T-cell (primary cell): Measurements from ENCODE around the gene DHDDS. TPM values are rescaled to one million over a fixed set of nuclear protein-coding genes. Genes with fewer than 3 reads are reported as not detected.

Experiments
- ATAC-seq, 4 experiments: fragments of 200-7000 bp in 3 of 4; fragments of 150-1000 bp in 1 of 4; cut with Tn5 transposase; replicated peaks in 1 of 4; 1 replicate in 3 of 4; 2 replicates in 1 of 4; pipeline ENCODE4 v1.10.0; 2021; ENCODE audit warnings: moderate library complexity in 3 of 4, mild to moderate bottlenecking in 2 of 4, moderate number of reproducible peaks in 1 of 4
- CTCF ChIA-PET, 2 donors: fragments of 300-600 bp; sonication (Branson Sonifier 250); formaldehyde crosslinking; loops; one replicate each; lab custom pipeline; 2022; ENCODE audit warnings: antibody characterized with exemption in 2 of 2; lab: Charles Lee
- POLR2A ChIA-PET, 2 donors: fragments of 300-600 bp; sonication (Branson Sonifier 250); formaldehyde crosslinking; loops; one replicate each; lab custom pipeline; 2022; ENCODE audit warnings: antibody characterized with exemption in 2 of 2; lab: Charles Lee
- DNase-seq, 35 experiments: peaks; one replicate each; pipeline versions ENCODE4 v3.0.0 to v3.0.0-alpha.2; 2013 to 2023
- H3K27ac ChIP-seq: one replicate; pipeline ENCODE4 v1.5.1; 2013; ENCODE audit warnings: low read length
- H3K27me3 ChIP-seq, 2 experiments: replicated peaks in 1 of 2; 1 replicate in 1 of 2; 2 replicates in 1 of 2; pipeline versions ENCODE4 v1.6.1 to v1.7.0; 2013; ENCODE audit warnings: low read length in 1 of 2, mixed read lengths in 1 of 2; ENCODE audit not compliant: control insufficient read depth in 2 of 2, insufficient read depth in 2 of 2; ENCODE audit errors: extremely low read depth in 1 of 2
- H3K36me3 ChIP-seq, 2 donors: 1 replicate in 1 of 2; 2 replicates in 1 of 2; pipeline versions ENCODE4 v1.6.1 to v1.7.0; 2013; ENCODE audit warnings: low read length in 1 of 2; ENCODE audit not compliant: control insufficient read depth in 2 of 2, insufficient read depth in 1 of 2; ENCODE audit errors: extremely low read depth in 1 of 2
- H3K4me1 ChIP-seq, 2 experiments: 1 replicate in 1 of 2; 2 replicates in 1 of 2; pipeline versions ENCODE4 v1.6.1 to v1.7.0; 2013; ENCODE audit warnings: low read length in 2 of 2, mixed read lengths in 1 of 2; ENCODE audit not compliant: insufficient read depth in 2 of 2, control insufficient read depth in 1 of 2; ENCODE audit errors: extremely low read depth in 1 of 2
- H3K4me3 ChIP-seq, 2 donors: 1 replicate in 1 of 2; 2 replicates in 1 of 2; pipeline versions ENCODE4 v1.5.1 to v1.7.0; 2013; ENCODE audit warnings: mild to moderate bottlenecking in 2 of 2, low read length in 1 of 2, moderate library complexity in 1 of 2; ENCODE audit not compliant: control insufficient read depth in 1 of 2; ENCODE audit errors: extremely low read depth in 1 of 2
- H3K9me3 ChIP-seq: 2 replicates; pipeline ENCODE4 v1.7.0; 2013
- H3K27ac Mint-ChIP-seq, 2 donors: one replicate each; pipeline ENCODE4 v1.8.0; 2020 to 2021; ENCODE audit warnings: mild to moderate bottlenecking in 2 of 2, mixed read lengths in 2 of 2
- H3K27me3 Mint-ChIP-seq, 2 donors: one replicate each; pipeline ENCODE4 v1.8.0; 2021 to 2022; ENCODE audit warnings: mixed read lengths in 2 of 2
- H3K36me3 Mint-ChIP-seq: one replicate; pipeline ENCODE4 v1.8.0; 2021; ENCODE audit warnings: mixed read lengths
- H3K4me1 Mint-ChIP-seq, 3 donors: one replicate each; pipeline ENCODE4 v1.8.0; 2020 to 2022; ENCODE audit warnings: mixed read lengths in 3 of 3, mild to moderate bottlenecking in 1 of 3
- H3K4me3 Mint-ChIP-seq, 3 donors: one replicate each; pipeline ENCODE4 v1.8.0; 2020 to 2022; ENCODE audit warnings: mild to moderate bottlenecking in 3 of 3, mixed read lengths in 3 of 3, moderate library complexity in 3 of 3
- H3K9me3 Mint-ChIP-seq, 3 donors: one replicate each; pipeline ENCODE4 v1.8.0; 2020 to 2022; ENCODE audit warnings: mixed read lengths in 3 of 3
- WGBS: methylation state at CpG from one replicate; pipeline ENCODE4 v1.1.5; 2013; ENCODE audit warnings: missing lambda C conversion rate; ENCODE audit not compliant: insufficient coverage; 5-methylcytosine and 5-hydroxymethylcytosine counted together
- total RNA-seq, 35 experiments: library from RNA in 6 of 35; stranded (reverse) in 6 of 35; fragments of 120-200 nt in 1 of 35; gene quantifications; one replicate each; pipeline versions ENCODE4 v1.2.1 to v1.2.4 and lab custom pipeline; 2013 to 2026

DHDDS gene
- total RNA-seq, 5 donors from 2014 or later (not counting 1 experiment from before 2014, with no cell fraction given), result 34.9 to 48.2 (median 42.9) TPM

- no peaks in the 10 kb centered on the region for H3K9me3 Mint-ChIP-seq
- WGBS, result no CpG with 5 or more reads among the region's 4 CpGs
Observed at GRCh38 chr1:26389604-26390247, 42.4 kb upstream of the DHDDS start.

GRCh38 chr1:26391450-26391849 lies 40.7 kb upstream of the DHDDS start:
- no peaks in the 10 kb centered on the region for H3K36me3 ChIP-seq
- peaks cover 0 to 29% of the 10 kb centered on the region in 2 experiments for H3K4me1 ChIP-seq
- no peak overlapping the region for H3K4me3 ChIP-seq
- POLR2A ChIA-PET, result no interaction called here
- no peaks in the 10 kb centered on the region for H3K9me3 Mint-ChIP-seq
- DNase-seq, result peak in 27 of 35 experiments; percentile 8 to 77 (median 35)
- ATAC-seq, result peak; percentile 64 to 82 (median 74)
- CTCF ChIA-PET, result interaction anchor here in 1 of 2 donors (0.6 to 1.5 kb wide), 6 partner anchors 8 to 222 kb away, joined by 3 to 7 read pairs (median 3); partner anchors contain the start of gene ZNF593
- H3K9me3 ChIP-seq, result no peaks in the 10 kb centered on the region
- peaks cover 27 to 39% (median 31%) of the 10 kb centered on the region in 3 donors for H3K4me1 Mint-ChIP-seq
- no peak overlapping the region for H3K27ac ChIP-seq
- H3K36me3 Mint-ChIP-seq, result no peaks in the 10 kb centered on the region
- H3K4me3 Mint-ChIP-seq, result no peak overlapping the region
- 0% methylated on average over 2 of the region's 3 CpGs for WGBS
- peak overlapping the region; percentile 12 to 30 for H3K27ac Mint-ChIP-seq
- H3K27me3 ChIP-seq, result no peaks in the 10 kb centered on the region
- no peaks in the 10 kb centered on the region for H3K27me3 Mint-ChIP-seq

More at GRCh38 chr1:26389604-26390247, 42.4 kb upstream of the DHDDS start:
- H3K36me3 ChIP-seq, result no peaks in the 10 kb centered on the region
- no peak overlapping the region for H3K4me3 ChIP-seq
- POLR2A ChIA-PET, result no interaction called here
- DNase-seq (no peak), ATAC-seq (no peak)
- Mint-ChIP-seq H3K4me3 (no peak overlapping the region), H3K4me1 (peaks cover 37 to 50% (median 42%) of the 10 kb centered on the region in 3 donors), H3K36me3 (no peaks in the 10 kb centered on the region), H3K27me3 (no peaks in the 10 kb centered on the region), H3K27ac (no peak overlapping the region)
- H3K27me3 ChIP-seq, result no peaks in the 10 kb centered on the region
- H3K9me3 ChIP-seq, result no peaks in the 10 kb centered on the region
- H3K4me1 ChIP-seq, result peaks cover 5 to 42% of the 10 kb centered on the region in 2 experiments
- CTCF ChIA-PET, result interaction anchor here in 1 of 2 donors (0.6 kb wide), 1 partner anchor 91 kb away, joined by 6 read pairs; no protein-coding TSS in a partner anchor
- H3K27ac ChIP-seq, result no peak overlapping the region

GRCh38 chr1:26395754-26396153 lies 36.4 kb upstream of the DHDDS start:
- Mint-ChIP-seq H3K4me1 (peaks cover 14 to 16% (median 16%) of the 10 kb centered on the region in 3 donors), H3K9me3 (no peaks in the 10 kb centered on the region), H3K4me3 (no peak overlapping the region), H3K36me3 (no peaks in the 10 kb centered on the region), H3K27ac (no peak overlapping the region), H3K27me3 (peaks cover 0 to 3% of the 10 kb centered on the region in 2 donors)
- WGBS, result no CpG with 5 or more reads among the region's 8 CpGs
- ChIA-PET CTCF (interaction anchor here (0.6 to 1.7 kb wide), 3 partner anchors 18 to 21 kb away, joined by 3 to 5 read pairs (median 5); no protein-coding TSS in a partner anchor), POLR2A (no interaction called here)
- ATAC-seq (no peak), DNase-seq (no peak)
- peaks cover 0 to 15% of the 10 kb centered on the region in 2 experiments for H3K4me1 ChIP-seq
- peaks cover 0 to under 1% of the 10 kb centered on the region in 2 experiments for H3K27me3 ChIP-seq
- no peak overlapping the region for H3K27ac ChIP-seq
- no peaks in the 10 kb centered on the region for H3K36me3 ChIP-seq
- H3K4me3 ChIP-seq, result no peak overlapping the region
- no peaks in the 10 kb centered on the region for H3K9me3 ChIP-seq

GRCh38 chr1:26399034-26399433 lies 33.1 kb upstream of the DHDDS start:
- peaks cover 17 to 19% of the 10 kb centered on the region in 2 donors for H3K27me3 Mint-ChIP-seq
- peaks cover 0 to 3% of the 10 kb centered on the region in 2 experiments for H3K4me1 ChIP-seq
- H3K4me3 ChIP-seq, result no peak overlapping the region
- no peak overlapping the region for H3K4me3 Mint-ChIP-seq
- ChIA-PET CTCF (interaction anchor here in 1 of 2 donors (0.6 kb wide), 2 partner anchors 8 to 18 kb away, joined by 3 read pairs; no protein-coding TSS in a partner anchor), POLR2A (no interaction called here)
- H3K27ac ChIP-seq, result no peak overlapping the region
- ATAC-seq, result no peak
- H3K4me1 Mint-ChIP-seq, result peaks cover 3 to 6% (median 4%) of the 10 kb centered on the region in 3 donors
- no peak overlapping the region for H3K27ac Mint-ChIP-seq
- DNase-seq, result no peak
- no peaks in the 10 kb centered on the region for H3K9me3 Mint-ChIP-seq
- no CpG with 5 or more reads among the region's 3 CpGs for whole genome bisulfite sequencing
- no peaks in the 10 kb centered on the region for H3K36me3 ChIP-seq
- H3K27me3 ChIP-seq, result peaks cover 0 to 18% of the 10 kb centered on the region in 2 experiments
- no peaks in the 10 kb centered on the region for H3K36me3 Mint-ChIP-seq
- no peaks in the 10 kb centered on the region for H3K9me3 ChIP-seq

DNA sequence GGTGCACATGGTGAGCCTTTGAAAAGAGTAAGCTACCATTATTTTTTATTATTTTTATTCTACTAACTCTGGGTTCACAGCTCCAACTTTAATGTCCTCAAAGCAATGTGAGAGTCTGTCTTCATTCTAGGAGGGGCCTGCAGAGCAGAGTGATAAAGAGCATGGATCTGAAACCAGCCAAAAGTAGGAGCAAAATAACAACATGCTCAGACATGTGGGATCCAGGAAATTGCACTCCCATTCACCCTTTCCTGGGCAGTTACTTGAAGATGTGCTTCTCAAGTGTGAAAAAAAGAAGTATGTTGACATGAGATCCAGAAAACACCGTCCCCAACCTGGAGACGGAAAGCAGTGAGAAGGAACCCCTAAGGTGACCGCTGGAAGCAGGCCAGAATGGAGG lies 30.2 kb upstream of the DHDDS start:
- 75% methylated on average over 3 of the region's 3 CpGs for WGBS
- POLR2A ChIA-PET, result interaction anchor here in 1 of 2 donors (0.7 kb wide), 1 partner anchor 8 kb away, joined by 3 read pairs; no protein-coding TSS in a partner anchor
- H3K4me1 ChIP-seq, result no peaks in the 10 kb centered on the region
- H3K27ac ChIP-seq, result no peak overlapping the region
- Mint-ChIP-seq H3K27me3 (peaks cover 22% of the 10 kb centered on the region in 2 donors), H3K9me3 (no peaks in the 10 kb centered on the region), H3K27ac (no peak overlapping the region), H3K36me3 (no peaks in the 10 kb centered on the region), H3K4me3 (no peak overlapping the region), H3K4me1 (no peaks in the 10 kb centered on the region)
- no peak for DNase-seq
- ATAC-seq, result no peak
- H3K4me3 ChIP-seq, result no peak overlapping the region
- H3K27me3 ChIP-seq, result peaks cover 0 to 27% of the 10 kb centered on the region in 2 experiments
- H3K36me3 ChIP-seq, result no peaks in the 10 kb centered on the region
- CTCF ChIA-PET, result interaction anchor here in 1 of 2 donors (1.5 kb wide), 1 partner anchor 15 kb away, joined by 4 read pairs; no protein-coding TSS in a partner anchor
- no peaks in the 10 kb centered on the region for H3K9me3 ChIP-seq

DNA sequence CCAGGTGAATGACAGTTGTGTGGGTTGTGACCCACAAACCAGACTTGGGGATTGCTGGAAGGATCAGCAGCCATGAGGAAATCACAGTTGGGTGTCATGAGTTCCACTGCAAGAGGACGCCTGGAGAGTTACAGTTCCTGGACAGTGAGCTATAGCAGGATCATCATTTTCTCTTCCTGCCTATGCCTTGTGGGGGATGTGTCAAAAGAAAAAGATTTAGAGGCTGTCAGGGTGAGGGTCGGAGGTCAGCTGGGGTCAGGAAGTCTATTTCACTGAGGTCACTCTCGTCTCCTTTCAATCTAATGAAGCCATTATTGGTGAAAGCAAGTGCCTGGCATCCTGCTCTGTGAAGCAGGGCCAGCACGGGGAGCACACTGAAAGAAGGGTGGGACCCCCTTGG lies 28.5 kb upstream of the DHDDS start:
- 34% methylated on average over 2 of the region's 4 CpGs for WGBS
- POLR2A ChIA-PET, result no interaction called here
- Mint-ChIP-seq H3K4me1 (peaks cover 3% of the 10 kb centered on the region in 3 donors), H3K36me3 (no peaks in the 10 kb centered on the region), H3K27ac (peak overlapping the region in 1 of 2 donors; percentile 27), H3K27me3 (peaks cover 22 to 25% of the 10 kb centered on the region in 2 donors), H3K4me3 (no peak overlapping the region), H3K9me3 (no peaks in the 10 kb centered on the region)
- ATAC-seq (no peak), DNase-seq (no peak)
- no peak overlapping the region for H3K27ac ChIP-seq
- H3K9me3 ChIP-seq, result no peaks in the 10 kb centered on the region
- H3K4me3 ChIP-seq, result no peak overlapping the region
- H3K4me1 ChIP-seq, result peaks cover under 1 to 5% of the 10 kb centered on the region in 2 experiments
- CTCF ChIA-PET, result interaction anchor here in 1 of 2 donors (0.6 kb wide), 1 partner anchor 616 kb away, joined by 4 read pairs; no protein-coding TSS in a partner anchor
- H3K27me3 ChIP-seq, result peaks cover 0 to 35% of the 10 kb centered on the region in 2 experiments
- no peaks in the 10 kb centered on the region for H3K36me3 ChIP-seq
